BLaER1 (cell line): Measurements from ENCODE around the gene RAPGEF1.

Source experiments
- H3K27ac ChIP-seq: shearing (Covaris generic); formaldehyde crosslinking; 2 replicates; pipeline ENCODE4 v1.8.1; 2022
- H3K27me3 ChIP-seq: shearing (Covaris generic); formaldehyde crosslinking; 2 replicates; pipeline ENCODE4 v1.8.1; 2022
- H3K36me3 ChIP-seq: shearing (Covaris generic); formaldehyde crosslinking; 2 replicates; pipeline ENCODE4 v1.8.1; 2022
- H3K4me1 ChIP-seq: shearing (Covaris generic); formaldehyde crosslinking; 2 replicates; pipeline ENCODE4 v1.8.1; 2022
- H3K4me2 ChIP-seq: shearing (Covaris generic); formaldehyde crosslinking; 2 replicates; pipeline ENCODE4 v1.8.1; 2022
- H3K4me3 ChIP-seq: shearing (Covaris generic); formaldehyde crosslinking; 2 replicates; pipeline ENCODE4 v1.8.1; 2022
- H3K9ac ChIP-seq: shearing (Covaris generic); formaldehyde crosslinking; 2 replicates; pipeline ENCODE4 v1.8.1; 2022
- H3K9me3 ChIP-seq: shearing (Covaris generic); formaldehyde crosslinking; 2 replicates; pipeline ENCODE4 v1.8.1; 2022
- H4K20me1 ChIP-seq: shearing (Covaris generic); formaldehyde crosslinking; 2 replicates; pipeline ENCODE4 v1.8.1; 2022
- Cebpa-rat ChIP-seq: shearing (Covaris generic); IDR thresholded peaks from 2 replicates; pipeline ENCODE4 v1.8.1; 2022

RAPGEF1 gene

GRCh38 chr9:131546336-131547084, 193.4 kb downstream of the RAPGEF1 start:
- Histone ChIP-seq H3K4me1 (no peaks in the 10 kb centered on the region), H3K27ac (no peak overlapping the region), H3K4me2 (no peak overlapping the region), H3K9me3 (peaks cover 66% of the 10 kb centered on the region), H3K4me3 (0 out of 2 replicates have a peak overlapping the region, but pooled peaks have one; percentile 3), H3K27me3 (peaks cover 46% of the 10 kb centered on the region), H3K36me3 (no peaks in the 10 kb centered on the region), H3K9ac (no peak overlapping the region), H4K20me1 (no peaks in the 10 kb centered on the region)
- TF ChIP-seq Cebpa-rat: no peak

GRCh38 chr9:131545786-131546335, 194.0 kb downstream of the RAPGEF1 start:
- Histone ChIP-seq H3K27me3 (peaks cover 46% of the 10 kb centered on the region), H3K4me3 (0 out of 2 replicates have a peak overlapping the region, but pooled peaks have one; percentile 3), H3K9ac (no peak overlapping the region), H3K36me3 (no peaks in the 10 kb centered on the region), H3K4me1 (no peaks in the 10 kb centered on the region), H3K4me2 (no peak overlapping the region), H3K9me3 (peaks cover 66% of the 10 kb centered on the region), H4K20me1 (no peaks in the 10 kb centered on the region), H3K27ac (no peak overlapping the region)
- no peak for TF ChIP-seq Cebpa-rat

DNA sequence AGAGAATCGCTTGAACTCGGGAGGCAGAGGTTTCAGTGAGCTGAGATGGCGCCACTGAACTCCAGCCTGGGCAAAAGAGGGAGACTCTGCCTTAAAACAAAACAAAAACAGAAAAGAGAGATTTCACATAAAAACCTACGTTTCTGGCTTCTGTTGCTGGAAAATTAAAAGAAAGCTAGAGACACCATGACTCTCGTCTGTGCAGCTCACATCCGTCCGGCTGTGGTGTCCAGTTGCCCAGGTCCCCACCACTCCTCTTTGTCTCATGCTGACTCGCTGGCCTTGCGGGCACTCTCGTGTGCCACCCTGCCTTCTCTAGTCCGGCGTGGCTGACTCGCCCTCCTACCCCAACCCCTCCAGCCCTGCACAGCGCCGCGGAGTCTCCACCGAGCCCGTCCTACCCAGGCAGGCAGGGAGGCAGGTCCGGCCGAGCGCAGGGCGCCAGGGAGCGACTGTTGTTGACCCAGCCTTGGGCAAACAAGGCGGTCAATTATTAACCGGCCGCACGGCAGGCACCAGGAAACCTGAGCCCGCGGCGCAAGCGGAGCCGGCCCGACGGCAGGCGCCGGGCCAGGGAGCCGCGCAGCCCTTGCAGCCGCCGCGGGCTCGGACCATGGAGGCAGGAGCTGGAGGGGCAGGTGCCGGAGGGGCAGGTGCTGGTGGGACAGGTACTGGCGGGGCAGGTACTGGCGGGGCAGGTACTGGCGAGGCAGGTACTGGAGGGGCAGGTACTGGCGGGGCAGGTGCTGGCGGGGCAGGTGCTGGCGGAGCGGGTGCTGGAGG, 194.7 kb downstream of the RAPGEF1 start, which contains the start of gene PRRT1B:
TSS of gene PRRT1B (plus strand) at position 521 of the 783 bp plus-strand sequence. CDS start at position 614, 93 bp downstream.
- H3K4me2 ChIP-seq: no peak within 1 kb of the TSS
- H3K9ac ChIP-seq: no peak within 1 kb of the TSS

GRCh38 chr9:131543141-131543540, 196.7 kb downstream of the RAPGEF1 start:
- no peaks in the 10 kb centered on the region for H3K36me3 ChIP-seq
- no peak overlapping the region for H3K27ac ChIP-seq
- TF ChIP-seq Cebpa-rat: no peak
- H3K4me1 ChIP-seq: peaks cover 12% of the 10 kb centered on the region
- H3K4me2 ChIP-seq: no peak overlapping the region
- H3K4me3 ChIP-seq: no peak overlapping the region
- no peaks in the 10 kb centered on the region for H4K20me1 ChIP-seq
- no peak overlapping the region for H3K9ac ChIP-seq
- H3K27me3 ChIP-seq: peaks cover 39% of the 10 kb centered on the region
- H3K9me3 ChIP-seq: peaks cover 61% of the 10 kb centered on the region

More for the DNA sequence above, 194.7 kb downstream of the RAPGEF1 start, which contains the start of gene PRRT1B:
- no peaks in the 10 kb centered on the region for H3K4me1 ChIP-seq
- 0 out of 2 replicates have a peak within 1 kb of the TSS, but pooled peaks have one; percentile 3 for H3K4me3 ChIP-seq
- H3K36me3 ChIP-seq: no peaks in the 10 kb centered on the region
- no peaks in the 10 kb centered on the region for H4K20me1 ChIP-seq
- peaks cover 46% of the 10 kb centered on the region for H3K27me3 ChIP-seq
- H3K27ac ChIP-seq: no peak within 1 kb of the TSS
- H3K9me3 ChIP-seq: peaks cover 66% of the 10 kb centered on the region
- TF ChIP-seq Cebpa-rat: no peak

GRCh38 chr9:131539223-131539923, 200.5 kb downstream of the RAPGEF1 start:
- Histone ChIP-seq H3K4me2 (peak overlapping the region; percentile 55), H3K9me3 (peaks cover 34% of the 10 kb centered on the region), H3K36me3 (no peaks in the 10 kb centered on the region), H3K27ac (no peak overlapping the region), H4K20me1 (no peaks in the 10 kb centered on the region), H3K27me3 (peaks cover 3% of the 10 kb centered on the region; the same call in 1 of the 2 replicates), H3K4me3 (no peak overlapping the region), H3K9ac (no peak overlapping the region), H3K4me1 (peaks cover 32% of the 10 kb centered on the region)
- TF ChIP-seq Cebpa-rat: no peak

DNA sequence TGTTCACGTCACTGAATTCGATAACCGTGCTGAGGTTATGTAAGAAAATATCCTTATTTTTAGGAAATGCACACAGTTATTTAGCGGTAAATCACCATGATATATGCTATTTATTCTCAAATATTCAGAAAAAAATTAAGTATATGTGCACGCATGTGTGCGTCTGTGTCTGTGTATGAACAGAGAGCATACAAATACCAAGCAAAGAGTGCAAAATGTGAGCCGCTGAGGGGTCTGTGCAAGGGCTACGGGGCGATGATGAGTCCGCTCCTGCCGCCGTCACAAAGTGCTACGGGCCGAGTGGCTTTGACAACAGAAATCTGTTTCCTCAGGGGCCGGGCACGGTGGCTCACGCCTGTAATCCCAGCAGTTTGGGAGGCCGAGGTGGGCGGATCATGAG, 201.9 kb downstream of the RAPGEF1 start:
- Histone ChIP-seq H3K4me1 (peaks cover 46% of the 10 kb centered on the region), H3K9ac (no peak overlapping the region), H4K20me1 (no peaks in the 10 kb centered on the region), H3K9me3 (peaks cover 20% of the 10 kb centered on the region), H3K4me2 (no peak overlapping the region), H3K27ac (no peak overlapping the region), H3K27me3 (no peaks in the 10 kb centered on the region), H3K36me3 (no peaks in the 10 kb centered on the region), H3K4me3 (no peak overlapping the region)
- TF ChIP-seq Cebpa-rat: no peak

DNA sequence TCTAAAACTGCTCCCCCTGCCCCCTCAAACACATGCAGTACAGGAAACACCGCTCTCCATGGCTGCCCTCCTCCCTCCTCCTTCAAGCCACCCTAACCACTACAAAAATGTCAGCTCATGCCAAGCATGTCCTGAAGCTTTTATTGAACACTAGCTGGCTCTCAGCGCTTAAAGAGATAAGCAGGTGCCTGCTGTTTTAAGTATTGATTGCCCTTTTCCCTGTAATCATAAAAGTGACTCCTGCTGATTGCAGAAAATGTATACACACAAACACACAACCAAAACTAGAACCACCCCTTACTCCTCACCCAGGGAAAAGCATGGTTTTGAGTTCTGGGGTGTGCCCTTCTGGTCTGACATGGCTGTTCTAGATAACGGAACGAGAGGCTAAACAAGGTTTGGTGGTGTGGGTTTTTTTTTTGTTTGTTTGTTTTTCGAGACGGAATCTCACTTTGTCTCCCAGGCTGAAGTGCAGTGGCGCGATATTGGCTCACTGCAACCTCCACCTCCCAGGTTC, 205.1 kb downstream of the RAPGEF1 start:
- Histone ChIP-seq H3K4me3 (peak overlapping the region; percentile 33; the same call in 1 of the 2 replicates), H3K9ac (peak overlapping the region; percentile 25; the same call in 1 of the 2 replicates), H4K20me1 (peaks cover 8% of the 10 kb centered on the region), H3K9me3 (peaks cover 9% of the 10 kb centered on the region), H3K36me3 (peaks cover 3% of the 10 kb centered on the region), H3K27me3 (no peaks in the 10 kb centered on the region), H3K4me1 (peaks cover 65% of the 10 kb centered on the region), H3K27ac (peak overlapping the region; percentile 16; the same call in 1 of the 2 replicates), H3K4me2 (peak overlapping the region; percentile 79)
- no peak for TF ChIP-seq Cebpa-rat

GRCh38 chr9:131530920-131531832, 208.7 kb downstream of the RAPGEF1 start, which contains the start of gene UCK1:
Gene UCK1, minus strand, starts transcription at chr9:131531263. Its CDS starts 89 bp downstream, at chr9:131531174.
- Histone ChIP-seq H3K36me3 (peaks cover 39% of the 10 kb centered on the region), H3K4me3 (peak within 1 kb of the TSS; percentile 88), H3K27ac (peak within 1 kb of the TSS; percentile 89), H3K9me3 (no peaks in the 10 kb centered on the region), H4K20me1 (peaks cover 23% of the 10 kb centered on the region), H3K27me3 (no peaks in the 10 kb centered on the region), H3K4me1 (peaks cover 59% of the 10 kb centered on the region), H3K4me2 (peak within 1 kb of the TSS; percentile 98), H3K9ac (peak within 1 kb of the TSS; percentile 89)
- no peak for TF ChIP-seq Cebpa-rat
